GM03348 (cell line): ENCODE measurements around the gene NELL1.
"Not testable (repeated sequence)": the region's sequence is repeated elsewhere in the genome, so short reads cannot be mapped to it uniquely, and the experiment has no call there.

Experiments
- DNase-seq: peaks from one replicate; pipeline ENCODE4 v3.0.0; 2012; ENCODE audit warnings: low spot score

The NELL1 gene

DNA sequence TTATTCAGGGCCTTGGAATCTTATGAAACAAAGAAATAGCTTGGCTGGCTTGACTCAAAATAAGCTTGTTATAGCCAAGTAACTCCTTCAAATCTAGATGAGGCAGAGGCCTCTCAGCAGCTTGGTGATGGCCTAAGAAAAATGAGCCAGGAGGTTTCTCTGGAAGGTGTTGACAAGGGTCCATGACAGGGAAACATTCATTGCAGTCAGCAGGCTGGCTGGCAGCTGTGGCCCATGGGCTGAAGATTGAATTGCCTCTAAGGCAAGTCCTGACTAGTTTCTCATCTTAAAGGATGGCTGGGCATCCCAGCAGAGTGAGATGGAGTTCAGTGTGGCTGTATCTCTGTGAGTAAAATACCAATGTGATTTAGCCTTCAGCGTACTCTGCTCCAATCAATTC lies 441.0 kb downstream of the NELL1 start:
- DNase-seq: no peak

DNA sequence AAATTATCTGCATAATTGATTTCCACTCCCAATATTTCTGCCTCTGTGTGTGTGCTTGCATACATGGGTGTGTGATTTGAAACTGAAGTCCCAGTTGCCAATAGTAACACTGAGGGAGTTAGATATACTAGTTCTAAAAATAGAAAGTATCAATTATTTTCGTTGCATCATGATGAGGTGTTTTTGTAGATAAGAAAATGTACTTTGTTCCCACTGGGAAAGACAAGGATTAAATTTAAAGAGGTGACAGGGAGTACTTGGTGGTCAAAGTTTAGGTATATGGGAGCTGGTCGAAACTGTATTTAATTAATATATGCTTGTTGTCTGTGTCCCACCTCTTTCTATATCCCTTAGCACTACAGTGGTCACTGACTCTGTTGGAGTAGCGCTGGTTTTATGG lies 444.5 kb downstream of the NELL1 start:
- no peak for DNase-seq

DNA sequence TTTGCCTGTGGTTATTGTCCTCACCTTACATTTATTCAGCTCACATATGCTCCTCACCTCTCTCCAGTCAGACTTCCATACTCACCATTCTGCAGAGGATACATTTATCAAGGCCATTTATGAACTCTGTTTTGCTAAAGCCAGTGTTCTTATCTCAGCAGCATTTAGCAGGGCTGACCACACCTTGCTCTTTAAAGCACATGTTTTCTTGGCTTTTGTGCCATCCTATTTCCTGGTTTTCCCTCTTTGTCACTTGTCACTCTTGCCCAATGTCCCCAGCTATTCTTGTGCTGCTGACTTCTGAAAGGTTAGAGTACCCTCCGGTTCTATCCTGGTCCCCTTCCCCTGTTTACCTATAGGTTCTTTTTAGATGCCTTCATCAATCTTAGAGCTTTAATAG lies 446.6 kb downstream of the NELL1 start:
- no peak for DNase-seq

DNA sequence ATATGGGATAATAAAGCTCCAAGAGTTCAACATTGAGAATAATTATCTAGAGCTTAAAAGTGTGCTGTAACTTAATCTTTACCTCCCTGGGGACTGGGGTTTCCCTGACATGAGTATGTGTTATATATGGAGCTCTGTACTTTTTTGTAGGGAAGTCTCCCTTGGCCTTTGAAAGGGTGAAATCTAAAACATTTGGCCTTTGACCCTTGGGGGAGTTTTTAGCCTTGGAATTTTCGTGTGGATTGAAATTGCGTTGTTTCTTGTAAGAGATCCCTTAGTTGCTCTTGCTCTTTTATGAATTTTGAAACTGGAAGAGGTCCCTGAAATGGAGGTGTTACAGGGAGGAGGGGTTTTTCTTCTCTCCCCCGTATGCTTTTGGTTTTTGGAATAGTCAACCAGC lies 450.0 kb downstream of the NELL1 start:
- DNase-seq: no peak

DNA sequence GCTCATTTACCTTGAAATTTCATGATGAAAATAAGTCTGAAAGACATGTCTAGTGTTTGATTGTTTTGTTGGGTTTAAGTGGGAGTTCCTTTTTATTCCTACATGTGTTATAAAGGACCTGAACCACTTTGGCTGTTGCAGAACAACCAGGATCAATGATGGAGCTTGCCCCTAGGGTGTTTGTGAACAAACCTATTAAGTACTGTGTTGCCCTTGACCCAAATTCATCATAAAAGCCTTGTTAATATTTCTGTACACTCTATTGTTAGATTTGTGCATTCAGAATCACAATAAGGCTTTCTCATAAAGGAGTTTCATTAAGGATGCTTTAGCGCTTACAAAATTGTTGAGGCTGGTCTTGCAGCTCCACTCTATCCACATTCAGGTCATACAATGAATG lies 452.6 kb downstream of the NELL1 start:
- DNase-seq: no peak

DNA sequence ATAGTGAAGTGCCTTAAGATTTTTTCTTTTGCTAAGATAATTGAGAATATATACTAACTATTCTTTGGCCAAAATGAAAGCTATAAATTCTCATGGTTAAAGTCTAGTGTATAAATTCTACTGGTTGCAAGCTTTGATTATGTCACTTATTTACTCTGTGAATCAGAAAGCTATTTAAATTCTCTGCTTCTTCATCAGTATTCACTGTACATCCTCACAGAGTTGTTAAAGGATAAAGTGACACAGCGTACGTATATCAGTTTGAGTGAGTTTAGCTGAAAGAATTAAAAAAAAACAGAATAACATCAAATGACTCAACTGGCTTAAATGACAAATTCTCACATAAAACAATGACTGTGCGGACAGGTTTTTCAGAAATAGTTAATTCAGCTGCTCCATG lies 453.1 kb downstream of the NELL1 start:
- DNase-seq: no peak

DNA sequence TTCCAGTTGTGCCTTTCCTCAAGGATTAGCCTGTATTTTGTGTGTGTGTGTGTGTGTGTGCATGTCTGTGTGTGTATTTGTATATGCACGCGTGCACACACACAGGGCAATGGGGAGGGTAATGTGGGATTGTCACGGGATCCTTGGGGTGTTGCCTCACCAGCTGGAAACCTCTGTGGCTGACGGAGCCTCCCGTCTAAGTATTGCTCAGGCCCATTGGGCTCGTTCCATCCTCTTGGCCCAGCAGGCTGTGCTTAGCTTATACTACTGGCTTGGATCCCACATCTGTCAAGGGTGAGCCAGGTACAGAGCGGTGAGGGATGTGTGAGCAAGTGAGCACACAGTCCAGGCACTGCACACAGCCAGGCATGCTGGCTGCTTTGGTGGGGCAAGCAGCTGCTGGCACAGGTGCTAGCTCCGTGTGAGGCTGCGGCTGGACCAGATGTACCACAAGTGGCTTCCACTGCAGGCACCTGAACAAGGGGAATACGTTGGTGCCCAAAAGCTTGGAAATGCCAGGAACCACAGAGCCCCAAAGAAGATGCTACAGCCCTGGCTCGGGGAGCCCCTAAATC lies 462.8 kb downstream of the NELL1 start:
- DNase-seq: no peak

DNA sequence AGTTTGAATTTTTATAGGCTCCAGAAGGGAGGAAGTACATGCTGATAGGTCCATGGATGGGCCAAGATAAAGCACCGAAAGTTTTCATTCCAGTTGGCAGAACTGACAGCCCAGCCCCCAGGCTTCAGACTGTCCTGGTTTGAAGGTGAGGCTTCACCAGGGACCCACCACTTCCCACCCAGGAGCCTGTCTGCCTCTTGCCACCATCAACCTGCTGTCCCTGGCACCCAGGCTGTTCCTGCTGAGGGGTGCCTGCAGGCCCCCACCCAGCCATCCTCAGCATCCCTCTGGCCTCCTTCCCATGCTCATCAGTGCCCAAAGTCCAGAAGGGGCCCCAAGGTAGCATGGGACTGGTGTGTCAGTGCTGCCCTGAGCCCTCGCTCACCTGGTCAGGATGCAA lies 463.9 kb downstream of the NELL1 start:
- no peak for DNase-seq

DNA sequence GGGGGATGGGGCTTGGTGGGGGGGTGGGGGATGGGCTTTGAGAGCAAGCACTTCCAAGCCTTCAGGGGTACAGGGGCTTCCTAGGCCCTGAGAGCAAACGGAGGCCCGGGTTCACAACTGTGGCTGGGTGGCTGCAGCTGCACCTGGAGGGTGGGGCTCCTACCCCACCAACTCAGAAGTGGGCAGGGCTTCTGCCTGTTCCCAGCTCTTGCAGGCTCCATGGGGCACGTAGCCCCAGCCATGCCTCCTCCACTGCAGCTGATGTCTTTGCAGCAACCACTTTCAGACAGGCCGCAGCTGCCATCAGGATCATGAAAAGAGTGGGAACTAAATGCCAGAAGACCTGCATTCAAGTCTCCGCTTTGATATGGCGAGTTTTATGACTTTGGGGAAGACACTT lies 464.3 kb downstream of the NELL1 start:
- DNase-seq: no peak

DNA sequence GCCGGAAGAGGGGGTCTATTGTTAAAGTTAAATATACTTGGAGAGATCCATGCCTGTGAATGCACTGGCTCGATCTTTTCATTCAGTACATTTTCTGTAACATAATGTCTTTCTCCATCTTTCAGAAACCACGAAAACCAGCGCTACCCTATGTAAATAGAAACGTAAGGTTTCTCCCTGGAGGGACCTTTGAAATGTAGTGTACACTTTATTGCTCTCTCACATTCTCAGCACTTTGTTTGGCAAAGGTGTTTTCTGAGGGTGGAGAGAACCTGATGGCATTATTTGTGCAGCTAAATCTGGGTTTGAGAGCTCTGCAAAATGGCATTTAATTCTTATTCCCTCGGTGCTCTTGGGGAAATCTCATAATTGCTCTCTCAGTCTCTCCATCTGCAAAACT lies 468.4 kb downstream of the NELL1 start:
- DNase-seq: no peak

DNA sequence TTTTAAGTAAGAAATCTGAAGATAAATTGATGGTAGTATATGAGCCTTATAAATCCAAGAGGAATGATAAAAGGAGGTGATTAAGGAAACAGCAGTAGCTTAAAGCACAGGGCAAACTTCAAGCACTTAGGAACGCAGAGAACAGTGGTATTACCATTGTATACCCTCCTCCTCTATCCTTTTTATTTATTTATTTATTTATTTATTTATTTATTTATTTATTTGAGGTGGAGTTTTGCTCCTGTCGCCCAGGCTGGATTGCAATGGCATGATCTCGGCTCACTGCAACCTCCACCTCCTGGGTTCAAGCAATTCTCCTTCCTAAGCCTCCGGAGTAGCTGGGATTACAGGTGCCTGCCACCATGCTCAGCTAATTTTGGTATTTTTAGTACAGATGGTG lies 472.2 kb downstream of the NELL1 start:
- DNase-seq: not testable (repeated sequence)

DNA sequence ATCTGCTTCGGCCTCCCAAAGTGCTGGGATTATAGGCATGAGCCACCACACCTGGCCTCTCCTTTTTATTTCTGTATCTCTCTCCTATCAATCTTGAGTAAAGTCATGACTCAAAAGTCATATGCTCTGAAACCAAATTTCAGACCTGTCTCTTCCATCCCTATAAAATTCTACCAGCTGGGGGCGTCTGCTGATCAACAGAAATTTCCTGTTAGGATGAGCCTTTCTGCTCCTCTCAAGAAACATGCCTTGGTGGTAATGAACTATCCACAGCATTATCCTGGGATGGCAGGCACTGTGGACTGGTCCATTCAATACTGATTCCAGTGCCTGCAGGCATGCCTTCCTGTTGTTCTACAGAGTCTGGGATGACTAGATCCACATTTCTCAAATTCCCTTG lies 472.6 kb downstream of the NELL1 start:
- DNase-seq: no peak

DNA sequence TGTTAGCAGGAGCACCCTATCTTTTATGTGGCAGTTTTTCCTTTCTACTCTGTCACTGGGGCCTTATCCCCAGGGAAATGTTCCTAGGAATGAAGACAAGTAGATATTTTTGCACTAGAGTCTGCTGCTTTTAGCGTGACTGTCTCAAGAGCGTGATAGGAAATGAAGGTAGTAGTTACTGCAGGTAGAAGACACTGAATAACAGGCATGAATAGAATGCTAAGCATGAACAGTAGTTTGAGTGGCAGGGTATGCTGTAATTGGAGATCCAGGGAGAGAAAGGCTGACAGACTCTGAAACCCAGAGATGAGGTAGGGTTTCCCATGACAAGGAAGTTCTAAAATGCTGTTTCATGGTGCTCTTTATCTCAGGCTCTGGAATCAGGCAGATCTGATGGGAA lies 475.1 kb downstream of the NELL1 start:
- DNase-seq: no peak

DNA sequence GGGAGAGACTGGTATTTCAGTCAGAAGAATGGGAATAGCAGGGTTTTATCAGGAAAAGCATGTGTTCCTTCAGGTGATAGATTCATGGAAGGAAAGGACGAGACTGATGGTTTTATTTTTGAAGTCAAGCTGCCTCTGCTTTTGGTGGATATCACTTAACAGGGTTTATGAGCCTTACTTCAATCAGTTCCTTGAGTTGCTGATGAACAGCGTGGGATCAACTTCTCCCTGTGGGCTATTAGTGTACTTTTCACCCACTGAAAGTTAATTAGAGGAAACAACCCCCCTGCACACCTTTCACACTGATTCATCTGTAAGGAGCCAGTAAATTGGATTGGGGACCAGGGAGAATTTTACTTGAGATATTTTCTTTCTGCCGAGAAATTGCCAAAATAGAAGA lies 479.0 kb downstream of the NELL1 start:
- DNase-seq: no peak

DNA sequence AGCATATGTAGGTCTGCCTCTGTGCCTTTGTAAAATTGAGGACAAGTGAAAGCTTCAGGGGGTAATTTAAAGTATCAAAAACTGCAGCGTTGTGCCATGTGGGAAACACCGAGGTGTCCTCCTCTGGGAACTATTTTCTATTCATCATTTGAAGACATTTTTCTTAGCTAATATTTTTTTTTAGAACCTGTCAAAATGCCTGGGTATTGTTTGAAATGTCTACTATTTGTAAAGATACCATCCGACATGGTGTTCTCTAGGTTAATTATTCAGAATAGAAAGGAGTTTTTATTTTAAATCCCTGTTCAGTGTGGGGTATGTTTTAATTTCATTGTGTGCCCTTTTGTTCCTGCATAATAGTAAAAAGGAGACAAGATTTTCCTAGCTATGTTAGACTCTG lies 490.8 kb downstream of the NELL1 start:
- DNase-seq: no peak

DNA sequence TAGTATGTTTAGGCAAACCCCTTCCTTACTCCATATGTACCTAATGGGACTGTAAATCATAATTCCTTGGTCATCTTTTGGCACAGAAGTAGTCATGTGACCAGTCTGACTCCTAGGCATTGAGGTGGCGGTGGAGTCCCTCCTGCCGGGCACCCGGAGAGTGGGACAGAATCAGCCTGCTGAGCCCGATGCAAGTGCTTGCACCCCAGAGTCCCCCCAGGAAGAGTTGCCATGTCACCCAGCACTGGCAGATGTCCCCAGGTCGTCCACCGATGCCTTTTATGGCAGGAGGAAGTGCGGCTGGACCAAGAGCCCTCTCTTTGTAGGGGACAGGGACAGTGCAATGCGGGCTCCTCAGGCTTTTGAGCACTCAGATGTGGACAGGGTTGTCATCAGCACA lies 500.3 kb downstream of the NELL1 start:
- DNase-seq: no peak

DNA sequence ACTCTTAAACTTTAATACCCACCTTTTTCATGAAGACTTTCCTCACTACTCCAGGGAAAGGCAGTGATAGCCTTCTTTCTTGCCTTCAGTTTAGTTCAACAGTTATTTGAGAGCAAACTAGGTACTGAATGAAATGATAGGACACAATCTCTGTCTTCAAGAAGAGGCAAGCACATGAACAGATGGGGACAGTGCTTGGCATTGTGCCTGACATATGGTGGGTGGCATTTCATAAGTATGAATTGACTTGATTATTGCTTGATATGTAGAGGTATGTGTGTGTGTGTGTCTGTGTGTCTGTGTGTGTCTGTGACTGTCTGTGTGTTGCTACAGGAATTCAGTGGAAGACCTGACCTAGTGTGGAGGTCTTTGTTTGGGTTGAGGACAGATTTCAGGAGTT lies 504.1 kb downstream of the NELL1 start:
- DNase-seq: no peak

DNA sequence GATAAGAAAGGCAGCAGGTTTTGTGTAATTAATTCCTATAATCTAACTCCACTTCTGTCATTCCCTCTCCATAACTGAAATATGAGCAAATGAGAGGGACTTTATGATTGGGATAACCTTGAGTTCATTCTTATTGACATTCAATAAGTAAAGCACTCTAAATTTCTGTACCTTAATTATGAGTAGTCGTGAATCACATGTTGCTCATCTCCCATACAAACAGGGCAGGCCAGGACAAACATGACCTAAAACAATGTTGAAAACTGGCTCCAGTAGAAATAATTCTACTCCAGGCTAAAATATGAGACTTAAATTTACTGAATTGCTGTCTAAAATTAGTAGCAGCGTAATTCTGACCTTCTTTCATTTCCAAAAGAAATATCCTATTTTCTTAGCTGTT lies 505.4 kb downstream of the NELL1 start:
- no peak for DNase-seq

DNA sequence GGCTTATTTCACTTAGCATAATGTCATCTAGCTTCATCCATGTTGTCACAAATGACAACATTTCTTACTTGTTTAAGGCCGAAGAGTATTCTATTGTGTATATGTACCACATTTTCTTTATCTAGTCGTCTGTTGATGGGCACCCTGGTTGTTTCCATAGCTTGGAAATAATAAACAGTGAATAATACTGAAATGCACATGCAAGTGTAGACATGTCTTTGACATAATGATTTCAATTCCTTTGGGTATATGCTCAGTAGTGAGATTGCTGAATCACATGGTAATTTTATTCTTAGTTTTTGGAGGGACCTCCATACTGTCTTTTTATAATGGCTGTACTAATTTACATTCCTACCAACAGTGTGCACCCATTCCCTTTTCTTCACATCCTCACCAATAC lies 508.0 kb downstream of the NELL1 start:
- no peak for DNase-seq

DNA sequence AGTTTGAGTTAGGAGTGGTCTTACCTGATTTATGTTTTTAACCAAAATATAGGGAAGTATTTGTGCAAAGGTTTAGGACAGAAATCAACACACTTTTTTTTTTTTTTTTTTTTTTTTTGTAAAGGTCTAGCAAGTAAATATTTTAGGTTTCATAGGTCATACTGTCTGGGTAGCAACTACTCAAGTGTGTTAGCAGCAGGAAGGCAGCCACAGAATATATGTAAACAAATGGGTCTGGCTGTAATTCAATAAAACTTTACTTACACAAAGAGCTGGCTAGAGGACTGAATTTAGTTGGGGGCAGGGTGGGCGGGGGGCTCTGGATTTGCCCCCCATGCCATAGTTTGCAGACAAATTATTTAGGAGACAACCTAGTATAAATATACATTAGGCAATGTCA lies 510.4 kb downstream of the NELL1 start:
- no peak for DNase-seq

DNA sequence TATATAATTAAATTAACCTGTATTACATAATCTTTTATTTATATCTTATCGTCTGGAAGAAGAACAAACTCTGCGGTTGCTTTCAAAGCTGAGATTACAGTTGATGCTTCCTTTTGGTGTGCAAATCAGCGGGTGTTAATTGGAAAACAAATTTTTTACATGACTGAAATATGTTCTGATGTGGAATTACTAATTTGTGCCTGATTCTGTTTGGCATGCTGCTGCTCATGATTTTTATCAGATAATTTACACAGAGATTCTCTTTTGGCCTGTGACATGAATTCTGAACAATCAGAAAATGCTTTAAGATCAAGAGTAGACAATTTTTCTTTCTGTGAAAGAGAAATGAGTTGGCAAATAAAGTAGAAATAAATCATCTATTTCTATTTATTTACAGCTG lies 510.8 kb downstream of the NELL1 start:
- DNase-seq: no peak

DNA sequence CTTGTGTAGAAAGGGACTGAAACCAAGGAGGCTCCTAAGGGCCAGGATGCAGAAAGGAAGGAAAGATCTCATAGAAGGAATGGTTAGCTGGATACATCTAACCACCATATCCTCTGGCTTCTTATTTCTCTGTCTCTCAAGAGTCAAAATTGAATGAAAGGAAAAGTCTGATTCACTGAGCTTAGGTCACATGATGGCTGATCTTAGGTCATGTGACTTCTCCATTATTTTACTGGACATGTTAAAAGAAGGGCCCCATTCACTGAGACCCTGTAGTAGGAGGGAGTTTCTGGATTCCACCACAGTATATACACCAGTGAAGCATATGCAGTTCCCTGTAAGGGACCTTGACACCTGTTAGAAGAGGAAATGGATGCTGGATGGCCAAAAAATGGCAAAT lies 516.6 kb downstream of the NELL1 start:
- DNase-seq: no peak

DNA sequence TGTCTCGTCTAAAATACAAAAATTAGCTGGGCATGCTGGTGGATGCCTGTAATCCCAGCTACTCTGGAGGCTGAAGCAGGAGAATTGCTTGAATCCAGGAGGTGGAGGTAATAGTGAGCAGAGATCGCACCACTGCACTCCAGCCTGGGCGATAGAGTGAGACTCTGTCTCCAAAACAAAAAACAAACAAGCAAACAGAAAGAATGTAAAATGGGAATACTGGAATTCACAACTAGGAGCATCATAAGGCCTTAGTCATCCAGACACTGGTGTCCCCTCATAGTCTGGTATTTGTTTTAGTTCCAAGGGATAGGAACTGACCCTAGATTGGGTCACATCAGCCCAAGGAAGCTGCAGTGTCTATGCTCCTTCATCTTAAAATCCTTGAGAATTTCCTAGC lies 520.8 kb downstream of the NELL1 start:
- no peak for DNase-seq

DNA sequence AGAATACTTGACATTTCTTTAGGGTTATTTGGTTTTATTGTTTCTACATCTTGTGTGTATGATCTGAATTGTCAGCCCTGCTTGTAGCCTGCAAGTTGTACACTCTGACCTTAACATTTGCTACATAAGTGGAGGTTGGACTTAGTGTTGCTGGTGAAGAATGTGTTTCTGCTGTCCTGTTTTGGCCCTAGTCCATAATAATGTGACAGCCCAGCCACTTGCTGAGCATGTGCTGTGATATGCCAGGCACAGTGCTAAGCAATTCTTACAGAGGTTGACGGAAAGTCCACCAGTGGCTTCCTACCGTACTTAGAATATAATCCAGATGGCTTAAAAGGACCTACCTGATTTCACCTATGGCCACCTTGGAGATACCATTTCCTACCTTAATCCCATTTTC lies 526.6 kb downstream of the NELL1 start:
- DNase-seq: no peak

DNA sequence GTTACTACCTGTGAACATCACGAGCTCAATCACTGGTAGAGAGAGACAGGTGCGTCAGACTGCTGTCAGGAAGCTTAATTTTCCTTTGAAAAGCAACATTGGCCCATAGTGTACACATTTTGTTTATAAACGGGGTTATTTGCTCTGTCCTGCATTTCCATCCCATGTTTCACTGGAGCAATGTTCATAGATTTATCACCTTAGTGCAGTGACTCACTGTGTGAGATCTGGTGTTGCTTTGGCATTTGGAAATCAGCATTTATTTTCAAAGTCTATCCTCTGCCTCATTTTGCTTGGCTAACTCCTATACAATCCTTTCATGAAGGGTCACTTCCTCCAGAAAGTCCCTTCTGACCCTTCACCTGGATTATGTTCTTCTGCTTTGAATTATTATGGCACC lies 529.1 kb downstream of the NELL1 start:
- DNase-seq: no peak
